Prostate gland (tissue), 2 donors: ENCODE results near the gene CACNG1. TPM values are rescaled to one million over a fixed set of nuclear protein-coding genes. Genes with fewer than 3 reads are reported as not detected.

ENCODE experiments used
- DNase-seq: peaks from one replicate; pipeline ENCODE4 v3.0.0-alpha.2; 2019; ENCODE audit warnings: low spot score
- H3K27ac ChIP-seq, 2 donors: fragments of 200-600 bp; sonication (generic); 2 replicates each; pipeline ENCODE4 v1.5.1; 2017 to 2019
- H3K27me3 ChIP-seq: fragments of 200-600 bp; sonication (generic); replicated peaks from 2 replicates; pipeline ENCODE4 v1.5.1; 2019; ENCODE audit not compliant: insufficient read depth
- H3K36me3 ChIP-seq, 2 donors: fragments of 200-600 bp; sonication (generic); 1 replicate in 1 of 2; 2 replicates in 1 of 2; pipeline versions ENCODE4 v1.5.1 to v1.8.1; 2017 to 2019
- H3K4me1 ChIP-seq: fragments of 200-600 bp; sonication (generic); replicated peaks from 2 replicates; pipeline ENCODE4 v1.5.1; 2019
- H3K4me3 ChIP-seq, 2 donors: fragments of 200-600 bp; sonication (generic); 2 replicates each; pipeline ENCODE4 v1.5.1; 2017 to 2019
- H3K9me3 ChIP-seq: fragments of 200-600 bp; sonication (generic); 2 replicates; pipeline ENCODE4 v1.5.1; 2017
- POLR2A ChIP-seq: fragments of 450-650 bp; IDR thresholded peaks from one replicate; pipeline ENCODE4 v1.6.1; 2016; ENCODE audit warnings: antibody characterized with exemption, mild to moderate bottlenecking
- POLR2AphosphoS5 ChIP-seq: sonication (generic); formaldehyde crosslinking; IDR thresholded peaks from one replicate; pipeline ENCODE4 v1.6.1; 2017; ENCODE audit warnings: antibody characterized with exemption
- WGBS: methylation state at CpG from one replicate; pipeline ENCODE4 v1.1.5; 2018; 5-methylcytosine and 5-hydroxymethylcytosine counted together
- intact Hi-C: fragments of 100-400 bp; cut with DNase I; formaldehyde crosslinking; loops from one replicate; pipeline ENCODE4 v1.14.2; 2022
- total RNA-seq, 2 donors: library from RNA; depleted of rRNA; stranded (reverse); fragments of >200 nt; gene quantifications; one replicate each; pipeline ENCODE4 v1.1.0, GENCODE V29; 2016
- TF ChIP-seq, protein P1 (sequence below), 4 experiments: fragments of 200-600 bp in 2 of 4; fragments of 450-650 bp in 2 of 4; sonication (generic) in 2 of 4; IDR thresholded peaks; 1 replicate in 3 of 4; 2 replicates in 1 of 4; pipeline ENCODE4 v1.5.1; 2016 to 2019; ENCODE audit warnings: antibody characterized with exemption in 4 of 4, mild to moderate bottlenecking in 2 of 4, moderate library complexity in 2 of 4

CACNG1 gene
- total RNA-seq, 2 donors from 2014 or later: 0.74 TPM; not detected in 1

DNA sequence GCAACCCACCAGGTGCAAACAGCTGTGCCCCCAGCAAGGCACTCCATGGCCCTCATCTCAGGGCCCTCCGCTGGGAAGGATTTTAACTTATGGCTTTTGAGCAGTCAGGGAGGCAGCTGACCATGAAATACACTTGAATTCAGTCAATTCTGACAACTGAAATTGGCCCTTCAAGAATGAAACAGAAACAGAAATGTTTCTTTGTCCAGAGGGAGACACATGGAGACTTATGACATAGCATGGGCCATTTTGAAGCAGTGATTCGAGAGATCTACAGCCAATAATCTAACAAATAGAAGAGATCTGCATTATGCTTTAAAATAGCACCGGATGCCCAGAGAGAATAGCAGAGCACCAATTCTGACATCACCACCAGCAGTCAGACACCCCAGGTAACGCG is 7.5 kb downstream of the CACNG1 start:
- Histone ChIP-seq H3K36me3 (no peaks in the 10 kb centered on the region), H3K27ac (no peak overlapping the region), H3K9me3 (no peaks in the 10 kb centered on the region), H3K4me3 (no peak overlapping the region), H3K27me3 (no peaks in the 10 kb centered on the region), H3K4me1 (no peaks in the 10 kb centered on the region)
- TF ChIP-seq, protein P1, sequence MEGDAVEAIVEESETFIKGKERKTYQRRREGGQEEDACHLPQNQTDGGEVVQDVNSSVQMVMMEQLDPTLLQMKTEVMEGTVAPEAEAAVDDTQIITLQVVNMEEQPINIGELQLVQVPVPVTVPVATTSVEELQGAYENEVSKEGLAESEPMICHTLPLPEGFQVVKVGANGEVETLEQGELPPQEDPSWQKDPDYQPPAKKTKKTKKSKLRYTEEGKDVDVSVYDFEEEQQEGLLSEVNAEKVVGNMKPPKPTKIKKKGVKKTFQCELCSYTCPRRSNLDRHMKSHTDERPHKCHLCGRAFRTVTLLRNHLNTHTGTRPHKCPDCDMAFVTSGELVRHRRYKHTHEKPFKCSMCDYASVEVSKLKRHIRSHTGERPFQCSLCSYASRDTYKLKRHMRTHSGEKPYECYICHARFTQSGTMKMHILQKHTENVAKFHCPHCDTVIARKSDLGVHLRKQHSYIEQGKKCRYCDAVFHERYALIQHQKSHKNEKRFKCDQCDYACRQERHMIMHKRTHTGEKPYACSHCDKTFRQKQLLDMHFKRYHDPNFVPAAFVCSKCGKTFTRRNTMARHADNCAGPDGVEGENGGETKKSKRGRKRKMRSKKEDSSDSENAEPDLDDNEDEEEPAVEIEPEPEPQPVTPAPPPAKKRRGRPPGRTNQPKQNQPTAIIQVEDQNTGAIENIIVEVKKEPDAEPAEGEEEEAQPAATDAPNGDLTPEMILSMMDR (IDR thresholded peaks at IDR 0.05): no peak
- no peak for TF ChIP-seq POLR2AphosphoS5
- DNase-seq: no peak
- 97% methylated on average over 5 of the region's 5 CpGs for WGBS
- intact Hi-C loops: no loop called here

DNA sequence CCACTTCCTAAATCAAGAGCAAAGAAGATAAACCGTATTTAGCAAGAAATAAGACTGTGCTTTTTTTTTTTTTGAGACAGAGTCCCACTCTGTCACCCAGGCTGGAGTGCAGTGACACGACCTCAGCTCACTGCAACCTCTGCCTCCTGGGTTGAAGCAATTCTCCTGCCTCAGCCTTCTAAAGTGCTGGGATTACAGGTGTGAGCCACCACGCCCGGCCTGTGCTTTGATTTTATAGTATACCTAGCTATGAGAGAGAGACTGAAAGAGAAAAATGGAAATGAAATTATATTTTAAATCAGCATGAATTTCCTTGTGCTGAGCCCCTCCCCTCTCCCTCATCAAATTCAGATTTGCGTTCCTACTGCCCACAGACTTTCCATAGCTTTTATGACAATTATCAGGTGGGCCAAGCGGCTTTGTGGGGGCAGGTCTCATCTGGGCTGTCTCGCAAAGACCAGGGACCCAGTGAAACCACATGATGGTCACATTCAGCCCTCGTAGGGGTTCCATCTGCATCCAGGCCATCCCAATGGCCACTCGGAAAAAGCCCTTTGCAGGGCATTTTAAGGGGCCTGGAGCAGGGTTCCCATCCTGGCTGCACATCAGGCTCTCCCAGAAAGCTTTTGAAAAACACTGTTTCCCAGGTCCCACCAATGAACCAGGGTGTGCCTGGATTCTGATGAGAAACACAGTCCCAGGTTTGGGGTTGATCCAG is 8.5 kb downstream of the CACNG1 start:
- DNase-seq: no peak
- Histone ChIP-seq H3K4me3 (no peak overlapping the region), H3K36me3 (no peaks in the 10 kb centered on the region), H3K27ac (no peak overlapping the region), H3K4me1 (no peaks in the 10 kb centered on the region), H3K9me3 (no peaks in the 10 kb centered on the region), H3K27me3 (no peaks in the 10 kb centered on the region)
- intact Hi-C loops: no loop called here
- no peak for TF ChIP-seq POLR2AphosphoS5
- no peak for TF ChIP-seq POLR2A
- TF ChIP-seq, protein P1 (IDR thresholded peaks at IDR 0.05): no peak
- 90% methylated on average over 9 of the region's 9 CpGs for WGBS

DNA sequence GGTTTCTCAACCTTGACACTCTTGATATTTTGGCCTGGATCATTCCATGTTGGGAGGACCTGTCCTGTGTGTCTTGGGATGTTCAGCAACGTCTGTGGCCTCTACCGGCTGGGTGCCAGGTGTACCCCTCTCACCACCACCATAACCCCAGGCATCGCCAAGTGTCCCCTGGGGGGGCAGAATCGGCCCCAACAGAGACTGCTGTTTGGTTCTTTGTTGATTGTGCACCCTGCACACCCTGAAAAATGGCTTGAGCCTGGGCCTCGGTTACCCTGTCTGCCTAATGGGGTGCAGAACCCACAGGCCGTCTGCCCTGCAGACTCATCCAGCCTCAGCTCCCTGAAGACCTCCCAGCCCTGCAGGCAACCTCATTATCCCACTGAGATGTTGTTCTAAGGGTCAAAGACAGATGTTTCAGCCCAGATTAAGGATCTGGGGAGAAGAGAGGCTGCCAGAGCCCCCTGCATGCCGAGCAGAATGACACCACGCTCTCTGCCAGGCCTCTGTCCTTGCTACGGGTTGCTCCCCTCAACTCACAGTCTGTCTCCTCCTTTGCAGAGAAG is 9.2 kb downstream of the CACNG1 start:
- WGBS: 89% methylated on average over 9 of the region's 9 CpGs
- no peak for DNase-seq
- Histone ChIP-seq H3K4me3 (no peak overlapping the region), H3K4me1 (no peaks in the 10 kb centered on the region), H3K27ac (no peak overlapping the region), H3K9me3 (no peaks in the 10 kb centered on the region), H3K27me3 (no peaks in the 10 kb centered on the region), H3K36me3 (no peaks in the 10 kb centered on the region)
- intact Hi-C loops: no loop called here
- no peak for TF ChIP-seq POLR2AphosphoS5
- TF ChIP-seq, protein P1 (IDR thresholded peaks at IDR 0.05): no peak
- no peak for TF ChIP-seq POLR2A

DNA sequence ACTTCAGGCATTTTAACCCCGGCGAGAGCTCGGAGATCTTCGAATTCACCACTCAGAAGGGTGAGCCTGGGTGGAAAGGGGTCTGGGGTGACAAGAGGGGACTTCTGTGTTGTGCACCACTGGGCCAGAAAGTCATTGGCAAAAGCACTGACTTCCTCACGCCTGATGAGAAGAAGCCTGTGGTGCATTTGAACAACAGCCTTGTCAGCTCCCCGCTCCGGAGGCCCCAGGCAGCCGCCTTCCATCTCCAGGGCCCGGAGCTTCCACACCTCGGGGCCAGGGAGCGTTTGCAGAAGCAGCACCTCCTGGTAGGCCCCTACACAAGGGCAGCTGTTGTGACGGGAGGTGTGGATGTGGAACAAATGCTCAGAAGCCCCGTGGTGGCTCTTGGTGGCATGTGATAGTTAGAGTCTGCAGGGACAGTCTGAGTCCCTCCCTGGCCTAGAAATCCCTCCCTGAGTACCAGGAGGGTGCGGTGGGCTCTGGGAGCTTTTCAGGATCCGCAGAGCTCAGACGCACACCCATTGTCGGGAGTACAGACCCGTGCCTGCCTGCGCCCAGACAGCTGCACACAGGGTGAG is 9.7 kb downstream of the CACNG1 start:
- Histone ChIP-seq H3K4me3 (no peak overlapping the region), H3K27me3 (no peaks in the 10 kb centered on the region)
- 86% methylated on average over 18 of the region's 19 CpGs for WGBS

More for the DNA sequence above, 9.7 kb downstream of the CACNG1 start:
- Histone ChIP-seq H3K27ac (no peak overlapping the region), H3K9me3 (no peaks in the 10 kb centered on the region), H3K36me3 (no peaks in the 10 kb centered on the region), H3K4me1 (no peaks in the 10 kb centered on the region)
- TF ChIP-seq POLR2A: no peak
- TF ChIP-seq POLR2AphosphoS5: no peak
- TF ChIP-seq, protein P1 (IDR thresholded peaks at IDR 0.05): no peak
- DNase-seq: no peak
- intact Hi-C loops: no loop called here
